T-helper 2 cell (primary cell): ENCODE measurements around the gene PRR15.

Experiments used
- DNase-seq, 5 experiments: peaks; one replicate each; pipeline versions ENCODE4 v3.0.0 to v3.0.0-alpha.2; 2012 to 2022

PRR15 gene

GRCh38 chr7:29572558-29572957 is 8.9 kb downstream of the PRR15 start:
- DNase-seq = no peak

- DNase-seq = no peak
Observed at GRCh38 chr7:29573567-29573966, 9.9 kb downstream of the PRR15 start.

GRCh38 chr7:29574659-29575058 is 11.0 kb downstream of the PRR15 start:
- DNase-seq = no peak

- no peak for DNase-seq
Observed at GRCh38 chr7:29587195-29587808, 23.7 kb downstream of the PRR15 start.

GRCh38 chr7:29588212-29588611 is 24.6 kb downstream of the PRR15 start:
- DNase-seq = no peak

- peak in 1 of 5 experiments; percentile 22 for DNase-seq
Observed at GRCh38 chr7:29588900-29589696, 25.5 kb downstream of the PRR15 start.

- no peak for DNase-seq
Observed at GRCh38 chr7:29592866-29593265, 29.2 kb downstream of the PRR15 start.

GRCh38 chr7:29593459-29593858 is 29.8 kb downstream of the PRR15 start:
- DNase-seq = no peak

GRCh38 chr7:29596593-29597178 is 33.1 kb downstream of the PRR15 start:
- no peak for DNase-seq

GRCh38 chr7:29597266-29597665 is 33.6 kb downstream of the PRR15 start:
- DNase-seq = no peak

GRCh38 chr7:29598137-29598536 is 34.5 kb downstream of the PRR15 start:
- no peak for DNase-seq

- DNase-seq = no peak
Observed at GRCh38 chr7:29598613-29599012, 35.0 kb downstream of the PRR15 start.

GRCh38 chr7:29599026-29599425 is 35.4 kb downstream of the PRR15 start:
- no peak for DNase-seq

- no peak for DNase-seq
Observed at GRCh38 chr7:29600661-29601060, 37.0 kb downstream of the PRR15 start.

- DNase-seq = no peak
Observed at GRCh38 chr7:29604052-29604451, 40.4 kb downstream of the PRR15 start.

GRCh38 chr7:29604702-29605101 is 41.1 kb downstream of the PRR15 start:
- no peak for DNase-seq

GRCh38 chr7:29605671-29606070 is 42.0 kb downstream of the PRR15 start:
- DNase-seq = no peak

- DNase-seq = no peak
Observed at GRCh38 chr7:29606287-29606721, 42.7 kb downstream of the PRR15 start.

GRCh38 chr7:29606830-29607229 is 43.2 kb downstream of the PRR15 start:
- DNase-seq = no peak

- DNase-seq = no peak
Observed at GRCh38 chr7:29607259-29607658, 43.6 kb downstream of the PRR15 start.

- no peak for DNase-seq
Observed at GRCh38 chr7:29607889-29608288, 44.3 kb downstream of the PRR15 start.

GRCh38 chr7:29609162-29610037 is 45.8 kb downstream of the PRR15 start:
- DNase-seq = no peak

GRCh38 chr7:29610086-29610485 is 46.5 kb downstream of the PRR15 start:
- DNase-seq = no peak
